T-helper 1 cell treated with Interleukin-12 subunit alpha and Interleukin-12 subunit beta and Interleukin-4 antibody, amounts not matched to agents 30 ng/mL and 1 ng/mL, for 36 hours (primary cell): ENCODE data around the gene ZACN. TPM values are rescaled to one million over a fixed set of nuclear protein-coding genes. Genes with fewer than 3 reads are reported as not detected.

Experiments used
- intact Hi-C: fragments of 100-400 bp; cut with micrococcal nuclease; formaldehyde crosslinking; loops from one replicate; pipeline ENCODE4 v1.15.1; 2024
- total RNA-seq: library from RNA; stranded (reverse); gene quantifications from 2 replicates; pipeline ENCODE4 v1.2.3, GENCODE V29; 2022

The ZACN gene
- total RNA-seq, 1 donor from 2014 or later, result 1.0 TPM

- intact Hi-C loops, result no loop called here
These were observed 1.8 kb downstream of the ZACN start for GRCh38 chr17:76080768-76081287.

GRCh38 chr17:76081295-76082210 is 2.6 kb downstream of the ZACN start:
- intact Hi-C loops, result no loop called here

DNA sequence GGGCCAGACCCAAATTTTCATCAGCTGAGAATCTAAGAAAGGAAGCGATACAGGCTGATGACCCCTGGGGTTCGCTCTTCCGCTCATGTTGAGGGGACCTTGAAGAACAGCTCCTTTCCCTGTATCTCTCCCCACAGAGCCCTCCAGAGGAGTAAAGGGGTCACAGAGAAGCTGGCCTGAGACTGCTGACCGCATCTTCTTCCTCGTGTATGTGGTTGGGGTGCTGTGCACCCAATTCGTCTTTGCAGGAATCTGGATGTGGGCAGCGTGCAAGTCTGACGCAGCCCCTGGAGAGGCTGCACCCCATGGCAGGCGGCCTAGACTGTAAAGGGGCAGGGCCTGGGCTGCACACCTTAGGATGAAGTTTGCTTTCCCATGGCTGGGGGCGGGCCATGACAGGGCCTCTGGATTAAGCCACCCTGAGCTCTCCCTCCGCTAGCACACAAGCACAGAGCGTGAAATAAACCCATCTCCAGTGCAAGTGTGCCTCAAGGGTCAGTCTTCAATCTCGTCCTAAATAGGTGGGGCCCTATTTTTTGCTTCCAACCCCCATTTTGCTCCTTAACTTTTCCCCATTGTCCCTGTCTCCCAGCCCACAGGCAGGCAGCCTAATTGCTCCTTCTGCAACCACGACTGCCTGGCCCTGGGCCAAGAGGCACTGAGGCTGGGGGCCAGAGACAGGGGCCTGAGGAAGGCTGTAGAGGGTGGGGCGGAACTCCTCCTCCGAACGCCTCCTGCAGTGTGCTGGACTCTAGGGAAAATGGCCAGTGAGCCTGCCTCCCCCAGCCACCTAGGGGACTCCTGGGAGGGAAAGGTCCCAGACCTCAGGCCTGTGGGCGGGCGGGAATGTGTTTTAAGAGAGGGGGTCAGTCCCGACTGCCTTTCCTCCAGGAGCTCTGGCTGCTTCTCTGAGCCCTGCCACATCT is 3.6 kb downstream of the ZACN start:
- intact Hi-C loops, result no loop called here

DNA sequence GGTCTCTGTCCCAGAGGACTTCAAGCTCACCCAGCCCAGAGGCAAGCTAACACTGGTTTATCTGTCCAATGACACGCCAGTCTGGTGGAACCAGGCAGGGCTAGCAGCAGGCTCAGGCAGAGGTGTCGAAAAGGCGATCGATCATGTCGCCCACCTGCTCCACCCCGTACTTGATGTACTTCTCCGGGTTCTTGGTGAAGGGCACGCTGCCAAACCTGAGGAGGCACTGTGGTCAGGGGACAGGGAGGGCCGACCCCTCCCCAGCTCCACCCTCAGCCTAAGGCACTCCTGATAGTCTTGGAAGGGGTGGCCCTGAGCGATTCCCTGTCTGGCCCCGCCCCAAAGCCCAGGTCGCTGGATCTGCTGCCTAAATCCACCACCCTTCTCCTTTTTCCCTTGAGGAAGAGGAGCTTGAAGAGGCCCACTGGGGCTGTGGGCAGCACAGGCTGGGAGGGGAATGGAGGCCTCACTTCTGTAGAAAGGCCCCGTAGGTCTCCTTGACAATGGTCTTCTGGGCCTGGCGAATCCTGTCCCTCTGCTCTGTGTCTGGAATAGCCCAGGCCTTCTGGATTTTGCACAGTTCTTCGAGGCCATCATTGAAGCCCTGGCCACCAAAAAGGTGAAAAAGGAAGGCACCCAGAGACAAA is 4.7 kb downstream of the ZACN start:
- intact Hi-C loops, result no loop called here

DNA sequence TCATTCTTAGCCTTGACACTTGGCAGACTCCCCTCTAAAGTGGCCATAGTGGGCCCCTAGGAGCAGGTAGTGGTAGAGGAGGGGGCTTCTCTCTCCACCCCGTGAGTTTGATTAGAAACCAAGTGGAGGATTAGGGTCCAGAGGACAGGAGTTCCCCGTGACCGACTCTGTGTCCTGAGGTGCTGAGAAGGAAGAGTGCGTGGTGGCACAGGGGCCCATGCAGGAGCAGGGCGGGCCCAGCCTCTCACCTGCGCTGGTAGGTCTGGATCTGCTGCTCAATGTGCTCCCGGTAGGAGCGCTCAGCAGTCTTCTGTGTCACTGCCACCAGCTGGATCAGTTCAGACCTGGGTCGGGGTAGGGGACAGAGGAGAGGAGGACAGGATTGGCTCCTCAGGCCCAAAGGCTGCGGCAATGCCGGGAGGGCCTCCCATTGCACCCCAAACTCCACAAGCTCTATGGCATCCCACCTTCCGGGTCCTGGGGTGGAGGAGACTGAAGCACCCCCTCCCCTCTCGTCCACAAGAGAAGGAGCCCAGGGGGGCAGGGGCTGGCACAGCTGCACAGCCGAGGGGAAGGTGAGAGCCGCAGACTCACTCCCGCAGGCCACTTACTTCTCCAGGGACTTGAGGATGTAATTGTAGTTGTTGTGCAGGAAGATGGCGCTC is 6.2 kb downstream of the ZACN start:
- intact Hi-C loops, result no loop called here

- intact Hi-C loops, result no loop called here
These were observed 6.9 kb downstream of the ZACN start for GRCh38 chr17:76085731-76086366.

DNA sequence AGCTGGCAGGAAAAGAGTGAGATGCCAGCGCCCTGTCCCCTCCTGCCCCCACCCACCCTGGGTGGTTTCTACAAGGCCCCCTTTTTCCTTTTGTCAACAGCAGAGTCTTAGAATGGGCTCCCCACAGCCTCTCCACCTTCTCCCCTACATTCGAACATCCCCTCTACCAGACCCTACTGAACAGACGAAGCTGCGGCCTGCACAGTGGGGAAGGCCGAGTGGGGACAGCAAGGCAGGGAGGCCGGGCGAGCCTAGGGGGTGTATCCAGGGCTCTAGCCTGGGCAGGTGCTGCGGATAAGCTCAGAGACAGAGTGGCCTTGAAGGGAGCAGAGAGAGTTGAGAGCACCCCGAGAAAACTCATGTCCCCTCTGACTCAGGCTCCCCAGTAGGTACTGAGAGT is 7.4 kb downstream of the ZACN start:
- intact Hi-C loops, result no loop called here

DNA sequence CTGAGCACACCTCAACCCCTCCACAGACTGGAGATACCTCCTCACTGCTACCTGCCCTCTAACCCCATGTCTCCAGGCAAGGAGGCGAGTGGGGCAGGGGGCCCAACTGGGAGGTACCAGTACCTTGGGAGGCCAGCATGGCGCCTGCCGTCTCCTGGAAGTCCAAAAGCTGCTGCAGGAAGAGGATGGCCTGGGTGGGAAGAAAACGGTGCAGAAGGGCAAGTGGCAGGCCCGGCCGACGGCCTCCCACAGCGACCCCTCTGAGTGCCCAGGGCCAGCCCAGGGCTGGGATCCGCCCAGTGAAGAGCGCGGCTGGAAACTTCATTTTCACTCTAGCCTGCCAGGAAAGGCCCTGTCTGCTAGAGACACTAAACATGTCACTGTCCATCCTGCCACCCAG is 8.5 kb downstream of the ZACN start:
- intact Hi-C loops, result no loop called here

DNA sequence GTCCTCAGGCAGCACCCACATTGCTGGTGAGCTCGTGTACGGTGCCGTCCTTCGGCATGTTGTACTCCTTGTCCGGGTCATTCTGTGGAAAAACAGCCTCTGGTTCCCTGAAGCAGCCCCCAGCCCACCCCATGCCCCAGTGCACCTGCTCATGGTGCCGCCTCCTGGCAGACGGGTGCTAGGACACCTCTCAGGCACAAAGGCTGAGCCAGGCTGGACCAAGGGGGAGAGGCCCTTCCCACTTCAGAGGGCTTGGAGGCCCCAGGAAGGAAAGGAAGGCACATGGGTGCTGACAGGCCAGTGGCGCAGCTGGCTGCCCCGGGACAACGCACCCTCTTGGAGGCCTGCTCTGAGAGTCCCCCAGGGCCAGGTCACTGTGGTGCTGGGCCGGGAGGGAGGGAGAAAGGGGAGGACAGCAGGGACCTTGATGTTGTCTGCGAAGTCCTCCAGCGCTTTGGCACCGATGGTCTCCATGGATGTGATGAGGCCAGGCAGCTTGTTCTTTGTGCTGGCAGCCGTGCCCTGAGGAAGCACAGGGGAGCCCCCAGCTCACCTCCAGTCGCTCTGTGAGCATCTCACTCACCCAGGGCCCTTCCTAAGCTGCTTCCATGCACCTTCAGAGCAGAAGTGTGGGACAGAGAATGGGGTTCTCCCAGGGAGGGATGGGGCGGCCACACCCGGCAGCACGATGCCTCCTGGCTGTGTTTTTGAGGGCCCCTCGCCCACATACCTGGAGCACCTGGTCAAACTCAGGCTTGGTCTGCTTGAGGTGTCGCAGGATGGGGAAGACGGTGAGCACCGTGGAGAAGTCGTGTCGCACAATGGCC is 9.3 kb downstream of the ZACN start:
- intact Hi-C loops, result no loop called here

DNA sequence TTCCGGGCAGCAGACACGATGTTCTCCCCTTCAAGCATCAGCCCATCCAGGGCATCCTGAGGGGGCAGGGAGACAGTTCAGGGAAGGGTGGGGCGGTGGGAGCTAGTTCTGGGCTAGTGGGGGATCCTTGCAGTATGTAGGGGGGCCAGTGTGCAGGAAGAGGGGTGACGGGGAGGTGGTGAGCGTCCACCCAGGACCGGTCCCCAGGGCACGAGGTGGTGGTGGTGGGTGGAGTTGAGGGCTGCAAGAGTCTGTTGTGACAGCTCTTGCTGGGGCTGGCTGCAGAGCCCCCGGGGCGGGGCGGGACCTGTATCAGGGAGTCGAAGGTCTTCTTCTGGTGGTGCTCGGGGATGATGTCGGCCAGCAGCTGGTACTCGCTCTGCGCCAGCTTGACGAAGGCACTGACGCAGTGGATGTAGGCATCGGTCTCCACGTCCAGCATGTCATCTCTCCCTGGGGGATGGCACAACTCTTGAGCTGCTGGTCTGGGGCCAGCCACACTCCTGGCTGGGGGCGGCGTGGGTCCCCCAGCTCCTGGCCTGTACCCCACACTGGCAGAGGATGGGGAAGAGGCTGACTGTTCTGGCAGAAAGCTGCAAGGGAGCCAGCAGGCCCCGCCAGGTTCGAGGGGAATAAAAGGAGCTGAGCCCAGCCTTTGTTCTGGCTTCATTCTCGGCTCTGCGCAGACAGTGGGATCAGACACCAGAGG is 10.0 kb downstream of the ZACN start:
- intact Hi-C loops, result no loop called here

GRCh38 chr17:76089680-76090516 is 10.9 kb downstream of the ZACN start:
- intact Hi-C loops, result no loop called here

GRCh38 chr17:76090517-76091129 is 11.6 kb downstream of the ZACN start:
- intact Hi-C loops, result no loop called here

GRCh38 chr17:76091526-76092286 is 12.7 kb downstream of the ZACN start:
- intact Hi-C loops, result no loop called here

GRCh38 chr17:76092526-76093413 is 13.8 kb downstream of the ZACN start:
- intact Hi-C loops, result no loop called here

DNA sequence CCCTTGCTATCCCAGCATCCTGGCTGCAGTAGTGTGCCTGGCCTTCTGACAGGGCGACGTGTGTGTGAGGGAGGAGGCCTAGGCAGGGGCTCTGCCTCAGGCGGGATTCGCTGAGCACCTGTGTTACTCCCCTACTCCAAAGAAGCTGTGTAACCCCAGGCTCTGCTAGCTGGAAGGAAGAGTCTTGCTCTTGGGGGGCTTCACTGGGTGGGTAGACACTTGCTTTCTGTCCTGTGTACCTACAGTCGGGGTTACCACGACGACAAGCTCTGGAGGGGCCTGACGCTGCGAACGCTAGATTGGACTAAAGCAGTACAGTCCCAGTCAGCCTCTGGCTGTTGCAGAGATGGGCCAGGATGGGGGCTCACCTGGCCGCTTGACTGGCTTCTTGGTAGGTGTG is 15.1 kb downstream of the ZACN start:
- intact Hi-C loops, result no loop called here

DNA sequence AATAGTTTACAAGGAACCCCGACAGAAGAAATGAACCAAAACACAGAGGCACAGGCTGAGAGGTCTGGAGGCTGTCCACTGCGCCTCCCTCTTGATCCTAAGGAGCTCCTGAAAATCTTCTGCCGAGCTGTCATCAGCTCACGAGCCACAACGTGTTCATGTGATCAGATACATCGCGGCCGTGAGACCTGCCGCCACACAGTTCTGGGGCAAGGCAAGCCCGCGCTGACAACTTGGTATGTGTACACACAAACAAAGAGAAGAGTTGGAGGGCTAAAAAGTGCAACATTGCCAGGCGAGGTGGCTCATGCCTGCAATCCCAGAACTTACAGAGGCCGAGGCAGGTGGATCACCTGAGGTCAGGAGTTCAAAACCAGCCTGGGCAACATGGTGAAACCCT is 17.0 kb downstream of the ZACN start:
- intact Hi-C loops, result no loop called here
